ENCODE measurements around the gene DHX57. TPM values are rescaled to one million over a fixed set of nuclear protein-coding genes. Genes with fewer than 3 reads are reported as not detected.

The DHX57 gene
- total RNA-seq, 1 donor from 2014 or later = 38.6 TPM

DNA sequence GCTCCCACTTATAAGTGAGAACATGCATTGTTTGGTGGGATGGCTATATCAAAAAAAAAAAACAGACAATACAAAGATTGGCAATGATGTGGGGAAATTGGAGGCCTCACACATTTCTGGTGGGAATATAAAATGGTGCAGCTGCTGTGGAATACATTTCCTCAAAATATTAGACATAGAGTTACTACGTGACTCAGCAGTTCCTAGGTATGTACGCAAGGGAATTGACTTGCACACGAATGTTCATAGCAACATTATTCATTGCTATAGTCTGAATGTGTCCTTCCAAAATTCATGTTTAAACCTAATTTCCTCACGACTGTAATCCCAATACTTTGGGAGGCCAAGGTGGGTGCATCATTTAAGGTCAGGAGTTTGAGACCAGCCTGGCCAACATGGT is 11.6 kb upstream of the DHX57 start:
- H3K36me3 Mint-ChIP-seq (ENCODE audit: unreplicated experiment) = no peaks in the 10 kb centered on the region
- no peak overlapping the region for H3K4me3 Mint-ChIP-seq (ENCODE audit: unreplicated experiment)
- H3K27ac Mint-ChIP-seq (ENCODE audit: unreplicated experiment) = no peak overlapping the region
- no peak for TF ChIP-seq CTCF (IDR thresholded peaks at IDR 0.05; ENCODE audit: partially characterized antibody, unreplicated experiment)
- DNase-seq = no peak
- H3K27me3 Mint-ChIP-seq (ENCODE audit: unreplicated experiment) = no peaks in the 10 kb centered on the region
- H3K4me1 Mint-ChIP-seq (ENCODE audit: low read depth, unreplicated experiment) = no peaks in the 10 kb centered on the region
- no peaks in the 10 kb centered on the region for H3K9me3 Mint-ChIP-seq (ENCODE audit: unreplicated experiment)

GRCh38 chr2:38886063-38886462 is 10.3 kb upstream of the DHX57 start:
- Mint-ChIP-seq H3K36me3 (ENCODE audit: unreplicated experiment) (no peaks in the 10 kb centered on the region), H3K27me3 (ENCODE audit: unreplicated experiment) (no peaks in the 10 kb centered on the region), H3K4me3 (ENCODE audit: unreplicated experiment) (no peak overlapping the region), H3K4me1 (ENCODE audit: low read depth, unreplicated experiment) (no peaks in the 10 kb centered on the region), H3K9me3 (ENCODE audit: unreplicated experiment) (no peaks in the 10 kb centered on the region), H3K27ac (ENCODE audit: unreplicated experiment) (no peak overlapping the region)
- TF ChIP-seq CTCF (IDR thresholded peaks at IDR 0.05; ENCODE audit: partially characterized antibody, unreplicated experiment) = no peak
- no peak for DNase-seq

GRCh38 chr2:38876407-38876806 is 673 bp upstream of the DHX57 start:
- Mint-ChIP-seq H3K4me3 (ENCODE audit: unreplicated experiment) (peak overlapping the region; percentile 97), H3K27ac (ENCODE audit: unreplicated experiment) (no peak overlapping the region), H3K27me3 (ENCODE audit: unreplicated experiment) (peaks cover 2% of the 10 kb centered on the region), H3K9me3 (ENCODE audit: unreplicated experiment) (no peaks in the 10 kb centered on the region), H3K36me3 (ENCODE audit: unreplicated experiment) (peaks cover 11% of the 10 kb centered on the region), H3K4me1 (ENCODE audit: low read depth, unreplicated experiment) (peaks cover 10% of the 10 kb centered on the region)
- no peak for TF ChIP-seq CTCF (IDR thresholded peaks at IDR 0.05; ENCODE audit: partially characterized antibody, unreplicated experiment)
- no peak for DNase-seq

- H3K27me3 Mint-ChIP-seq (ENCODE audit: unreplicated experiment) = peaks cover 2% of the 10 kb centered on the region
- peaks cover 10% of the 10 kb centered on the region for H3K4me1 Mint-ChIP-seq (ENCODE audit: low read depth, unreplicated experiment)
- TF ChIP-seq CTCF (IDR thresholded peaks at IDR 0.05; ENCODE audit: partially characterized antibody, unreplicated experiment) = no peak
- no peak for DNase-seq
- H3K27ac Mint-ChIP-seq (ENCODE audit: unreplicated experiment) = peak overlapping the region; percentile 91
- H3K4me3 Mint-ChIP-seq (ENCODE audit: unreplicated experiment) = peak overlapping the region; percentile 97
- peaks cover 17% of the 10 kb centered on the region for H3K36me3 Mint-ChIP-seq (ENCODE audit: unreplicated experiment)
- H3K9me3 Mint-ChIP-seq (ENCODE audit: unreplicated experiment) = peaks cover under 1% of the 10 kb centered on the region
Observed at GRCh38 chr2:38875227-38875575, 533 bp downstream of the DHX57 start.

GRCh38 chr2:38873763-38874162 is 2.0 kb downstream of the DHX57 start:
- H3K27ac Mint-ChIP-seq (ENCODE audit: unreplicated experiment) = no peak overlapping the region
- peaks cover 22% of the 10 kb centered on the region for H3K36me3 Mint-ChIP-seq (ENCODE audit: unreplicated experiment)
- no peak for DNase-seq
- H3K27me3 Mint-ChIP-seq (ENCODE audit: unreplicated experiment) = peaks cover 2% of the 10 kb centered on the region
- H3K9me3 Mint-ChIP-seq (ENCODE audit: unreplicated experiment) = peaks cover 5% of the 10 kb centered on the region
- H3K4me1 Mint-ChIP-seq (ENCODE audit: low read depth, unreplicated experiment) = peaks cover 10% of the 10 kb centered on the region
- no peak overlapping the region for H3K4me3 Mint-ChIP-seq (ENCODE audit: unreplicated experiment)
- TF ChIP-seq CTCF (IDR thresholded peaks at IDR 0.05; ENCODE audit: partially characterized antibody, unreplicated experiment) = no peak
